Fibroblast of lung (primary cell): Measurements from ENCODE around the gene MARF1. TPM values are rescaled to one million over a fixed set of nuclear protein-coding genes. Genes with fewer than 3 reads are reported as not detected.
"Not testable (repeated sequence)": the region's sequence is repeated elsewhere in the genome, so short reads cannot be mapped to it uniquely, and the experiment has no call there.

ENCODE experiments used
- DNase-seq, 2 donors: peaks; one replicate each; pipeline versions ENCODE4 v3.0.0 to v3.0.0-alpha.2; 2010; ENCODE audit warnings: low read depth in 2 of 2
- H2AFZ ChIP-seq: 2 replicates; pipeline ENCODE4 v1.5.1; 2012; ENCODE audit warnings: low read length, control low read depth, inconsistent platforms
- H3K27ac ChIP-seq: 2 replicates; pipeline ENCODE4 v1.5.1; 2011; ENCODE audit warnings: low read length, control low read depth; ENCODE audit not compliant: insufficient read depth
- H3K27me3 ChIP-seq: 2 replicates; pipeline ENCODE4 v1.5.1; 2011; ENCODE audit warnings: mild to moderate bottlenecking, low read length; ENCODE audit not compliant: control insufficient read depth, insufficient read depth
- H3K36me3 ChIP-seq: 2 replicates; pipeline ENCODE4 v1.5.1; 2011; ENCODE audit warnings: low read length; ENCODE audit not compliant: control insufficient read depth, insufficient read depth
- H3K4me1 ChIP-seq: 2 replicates; pipeline ENCODE4 v1.5.1; 2011; ENCODE audit warnings: low read length; ENCODE audit not compliant: control insufficient read depth, insufficient read depth; ENCODE audit errors: extremely low read depth
- H3K4me2 ChIP-seq: 2 replicates; pipeline ENCODE4 v1.5.1; 2011; ENCODE audit warnings: low read length, control low read depth; ENCODE audit not compliant: insufficient read depth; ENCODE audit errors: extremely low read depth
- H3K4me3 ChIP-seq, 4 experiments: fragments of 200-600 bp in 1 of 4; sonication (generic) in 1 of 4; replicated peaks in 1 of 4; 2 replicates each; pipeline ENCODE4 v1.5.1; 2011 to 2016; ENCODE audit warnings: low read length in 4 of 4, low read depth in 3 of 4, mild to moderate bottlenecking in 3 of 4, control low read depth in 2 of 4, inconsistent platforms in 1 of 4, mixed read lengths in 1 of 4; ENCODE audit not compliant: insufficient read depth in 1 of 4; ENCODE audit errors: control extremely low read depth in 1 of 4
- H3K79me2 ChIP-seq: 2 replicates; pipeline ENCODE4 v1.5.1; 2012; ENCODE audit warnings: mild to moderate bottlenecking, low read length, inconsistent platforms; ENCODE audit not compliant: control insufficient read depth, insufficient read depth
- H3K9ac ChIP-seq: 2 replicates; pipeline ENCODE4 v1.5.1; 2011; ENCODE audit warnings: mild to moderate bottlenecking, low read length, control low read depth; ENCODE audit not compliant: insufficient read depth
- H3K9me3 ChIP-seq: 2 replicates; pipeline ENCODE4 v1.5.1; 2012; ENCODE audit warnings: low read depth, low read length; ENCODE audit not compliant: control insufficient read depth, insufficient read depth
- H4K20me1 ChIP-seq: 2 replicates; pipeline ENCODE4 v1.5.1; 2011; ENCODE audit warnings: low read length; ENCODE audit not compliant: control insufficient read depth, insufficient read depth; ENCODE audit errors: extremely low read depth
- CTCF ChIP-seq, 2 donors: IDR thresholded peaks in 1 of 2; conservative IDR thresholded peaks in 1 of 2; 1 replicate in 1 of 2; 2 replicates in 1 of 2; pipeline ENCODE4 v1.5.1; 2011 to 2012; ENCODE audit warnings: low read length in 2 of 2, control low read depth in 1 of 2, inconsistent platforms in 1 of 2, low read depth in 1 of 2, mild to moderate bottlenecking in 1 of 2
- EZH2 ChIP-seq: IDR thresholded peaks from 2 replicates; pipeline ENCODE4 v1.5.1; 2012; ENCODE audit warnings: low read length, control low read depth, mild to moderate bottlenecking; ENCODE audit errors: missing control alignments
- polyA plus RNA-seq, 2 donors: library from polyadenylated mRNA; depleted of rRNA in 1 of 2; stranded (reverse) in 1 of 2; unstranded in 1 of 2; fragments of >200 nt; gene quantifications; 2 replicates each; pipeline ENCODE4 v1.2.1, GENCODE V29; 2011 to 2012; ENCODE audit warnings: missing spikeins in 1 of 2
- total RNA-seq: library from RNA; depleted of rRNA; stranded (reverse); fragments of >200 nt; gene quantifications from 2 replicates; pipeline ENCODE4 v1.2.1, GENCODE V29; 2014

Gene MARF1
- total and polyA plus RNA-seq, 2 donors (not counting 1 experiment from before 2014, with no cell fraction given) = 14.6 to 18.8 TPM

GRCh38 chr16:15644962-15645465 is 2.1 kb upstream of the MARF1 start:
- H2AFZ ChIP-seq, H3K27ac ChIP-seq, H3K4me2 ChIP-seq, H3K4me1 ChIP-seq, H3K9me3 ChIP-seq, H3K9ac ChIP-seq, H3K4me3 ChIP-seq, H4K20me1 ChIP-seq, H3K36me3 ChIP-seq, H3K27me3 ChIP-seq: not testable (repeated sequence)
- peaks cover 22% of the 10 kb centered on the region for H3K79me2 ChIP-seq
- TF ChIP-seq CTCF (conservative IDR thresholded peaks at IDR 0.05 in 1 of 2, IDR thresholded peaks at IDR 0.05 in 1 of 2; ENCODE audit: low read depth in 1 of 2, low read length in 2 of 2) = peak in 1 of 2 donors; percentile 6
- DNase-seq = peak; percentile 94 to 98

DNA sequence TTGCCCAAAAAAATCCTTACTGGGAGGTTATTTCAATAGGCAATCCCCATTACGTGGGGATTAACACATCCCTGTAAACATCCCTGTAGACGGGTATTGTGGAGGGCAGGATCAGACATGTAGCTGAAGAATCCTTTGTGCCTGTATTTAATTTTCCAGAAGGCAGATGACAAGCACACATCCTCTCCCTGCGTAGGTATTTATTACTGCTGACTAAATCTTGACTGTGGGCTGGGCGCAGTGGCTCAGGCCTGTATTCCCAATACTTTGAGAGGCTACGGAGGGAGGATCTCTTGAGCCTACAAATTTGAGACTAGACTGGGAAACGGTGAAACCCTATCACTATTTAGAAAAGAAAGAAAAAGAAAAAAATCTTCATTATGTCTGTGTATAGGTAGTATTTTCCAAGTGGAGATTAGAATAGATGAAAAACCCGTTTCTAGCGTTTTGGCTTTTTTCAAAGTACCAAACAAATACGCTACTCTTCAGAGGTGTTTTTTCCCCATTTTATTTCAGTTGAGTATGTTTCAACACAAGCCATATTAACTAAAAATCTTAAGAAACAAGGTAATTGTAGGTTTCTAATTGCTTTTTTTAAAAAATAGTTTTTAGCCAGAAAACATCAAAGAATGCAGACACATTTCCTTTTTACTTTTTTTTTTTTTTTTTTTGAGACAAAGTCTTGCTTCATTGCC is 1.5 kb upstream of the MARF1 start:
- H4K20me1 ChIP-seq = no peaks in the 10 kb centered on the region
- H2AFZ ChIP-seq = no peak overlapping the region
- no peaks in the 10 kb centered on the region for H3K4me1 ChIP-seq
- no peaks in the 10 kb centered on the region for H3K36me3 ChIP-seq
- H3K79me2 ChIP-seq = peaks cover 22% of the 10 kb centered on the region
- no peaks in the 10 kb centered on the region for H3K9me3 ChIP-seq
- TF ChIP-seq CTCF (conservative IDR thresholded peaks at IDR 0.05 in 1 of 2, IDR thresholded peaks at IDR 0.05 in 1 of 2; ENCODE audit: low read depth in 1 of 2, low read length in 2 of 2) (no peak), EZH2 (no peak)
- H3K27me3 ChIP-seq = no peaks in the 10 kb centered on the region
- H3K4me2 ChIP-seq = peak overlapping the region; percentile 54
- peak overlapping the region in 2 of 4 experiments; percentile 75 to 88 for H3K4me3 ChIP-seq
- DNase-seq = peak in 1 of 2 donors; percentile 18
- H3K27ac ChIP-seq = no peak overlapping the region
- H3K9ac ChIP-seq = no peak overlapping the region

DNA sequence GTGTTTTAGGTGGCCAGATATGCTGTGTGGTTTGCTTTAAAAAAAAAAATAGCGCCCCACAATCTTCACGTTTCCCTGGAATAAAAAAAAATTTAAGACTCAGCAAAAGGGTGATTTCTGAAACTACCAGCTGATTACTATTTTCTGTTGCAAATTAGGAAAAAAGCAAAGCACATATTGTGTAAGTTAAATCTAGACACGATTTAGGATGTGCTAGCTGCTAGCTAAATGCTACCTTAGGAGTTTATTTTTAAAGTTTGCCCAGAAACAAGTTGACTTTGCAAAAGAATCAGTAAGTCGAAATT is 944 bp upstream of the MARF1 start:
- H3K27ac ChIP-seq = peak overlapping the region; percentile 95
- H3K9ac ChIP-seq = no peak overlapping the region
- TF ChIP-seq CTCF (conservative IDR thresholded peaks at IDR 0.05 in 1 of 2, IDR thresholded peaks at IDR 0.05 in 1 of 2; ENCODE audit: low read depth in 1 of 2, low read length in 2 of 2) (no peak), EZH2 (no peak)
- peaks cover 22% of the 10 kb centered on the region for H3K79me2 ChIP-seq
- H2AFZ ChIP-seq = no peak overlapping the region
- H3K4me3 ChIP-seq = peak overlapping the region; percentile 66 to 88 (median 71)
- H3K4me2 ChIP-seq = peak overlapping the region; percentile 54
- no peaks in the 10 kb centered on the region for H3K27me3 ChIP-seq
- no peaks in the 10 kb centered on the region for H4K20me1 ChIP-seq
- no peaks in the 10 kb centered on the region for H3K9me3 ChIP-seq
- H3K36me3 ChIP-seq = no peaks in the 10 kb centered on the region
- H3K4me1 ChIP-seq = no peaks in the 10 kb centered on the region
- DNase-seq = no peak
